H9 (cell line): ENCODE measurements around the gene CD3G. TPM values are rescaled to one million over a fixed set of nuclear protein-coding genes. Genes with fewer than 3 reads are reported as not detected.

Source experiments
- DNase-seq: peaks from one replicate; pipeline ENCODE4 v3.0.0-alpha.2; 2017
- H2AFZ ChIP-seq: one replicate; pipeline ENCODE4 v1.6.1; 2013; ENCODE audit warnings: mild to moderate bottlenecking, low read length, control low read depth, moderate library complexity
- H2AK5ac ChIP-seq: 2 replicates; pipeline ENCODE4 v1.6.1; 2013; ENCODE audit warnings: low read length, control low read depth, mixed read lengths; ENCODE audit not compliant: insufficient read length
- H2BK120ac ChIP-seq: one replicate; pipeline ENCODE4 v1.6.1; 2013; ENCODE audit warnings: low read depth, mild to moderate bottlenecking, low read length, control low read depth, inconsistent platforms; ENCODE audit not compliant: poor library complexity, severe bottlenecking
- H2BK12ac ChIP-seq: 2 replicates; pipeline ENCODE4 v1.6.1; 2013; ENCODE audit warnings: low read length, control low read depth, mixed read lengths, low read depth; ENCODE audit not compliant: insufficient read length
- H2BK15ac ChIP-seq: 2 replicates; pipeline ENCODE4 v1.6.1; 2013; ENCODE audit warnings: low read depth, low read length, control low read depth
- H2BK20ac ChIP-seq: one replicate; pipeline ENCODE4 v1.6.1; 2013; ENCODE audit warnings: low read depth, mild to moderate bottlenecking, low read length, control low read depth, inconsistent platforms; ENCODE audit not compliant: poor library complexity, severe bottlenecking
- H2BK5ac ChIP-seq: 2 replicates; pipeline ENCODE4 v1.6.1; 2013; ENCODE audit warnings: low read length, control low read depth, mixed read lengths; ENCODE audit not compliant: insufficient read length
- H3K14ac ChIP-seq: 2 replicates; pipeline ENCODE4 v1.6.1; 2013; ENCODE audit warnings: low read length, control low read depth; ENCODE audit not compliant: insufficient read depth
- H3K18ac ChIP-seq: 2 replicates; pipeline ENCODE4 v1.6.1; 2013; ENCODE audit warnings: low read depth, mild to moderate bottlenecking, mixed read lengths, low read length, control low read depth; ENCODE audit not compliant: insufficient read length
- H3K23ac ChIP-seq: 2 replicates; pipeline ENCODE4 v1.6.1; 2013; ENCODE audit warnings: low read length, control low read depth, mixed read lengths, low read depth; ENCODE audit not compliant: insufficient read length
- H3K23me2 ChIP-seq: 2 replicates; pipeline ENCODE4 v1.6.1; 2013; ENCODE audit warnings: low read depth, mild to moderate bottlenecking, mixed read lengths, low read length, control low read depth; ENCODE audit not compliant: insufficient read length, poor library complexity, severe bottlenecking
- H3K27ac ChIP-seq: 2 replicates; pipeline ENCODE4 v1.5.1; 2013; ENCODE audit warnings: low read length, control low read depth, mixed read lengths, low read depth; ENCODE audit not compliant: insufficient read length
- H3K27me3 ChIP-seq: 2 replicates; pipeline ENCODE4 v1.6.1; 2013; ENCODE audit warnings: low read length, control low read depth, inconsistent platforms; ENCODE audit not compliant: insufficient read depth
- H3K4ac ChIP-seq: 2 replicates; pipeline ENCODE4 v1.6.1; 2013; ENCODE audit warnings: low read depth, mild to moderate bottlenecking, control low read depth, inconsistent platforms, low read length, moderate library complexity
- H3K4me1 ChIP-seq: 2 replicates; pipeline ENCODE4 v1.6.1; 2013; ENCODE audit warnings: low read length, control low read depth, inconsistent platforms; ENCODE audit not compliant: insufficient read depth
- H3K4me2 ChIP-seq: 2 replicates; pipeline ENCODE4 v1.6.1; 2013; ENCODE audit warnings: low read length, control low read depth, mixed read lengths; ENCODE audit not compliant: insufficient read length, insufficient read depth
- H3K56ac ChIP-seq: 2 replicates; pipeline ENCODE4 v1.6.1; 2013; ENCODE audit warnings: low read depth, mild to moderate bottlenecking, mixed read lengths, low read length, control low read depth; ENCODE audit not compliant: insufficient read length
- H3K79me1 ChIP-seq: 2 replicates; pipeline ENCODE4 v1.6.1; 2013; ENCODE audit warnings: low read depth, mild to moderate bottlenecking, moderate library complexity, low read length, control low read depth, inconsistent platforms; ENCODE audit not compliant: insufficient read depth, poor library complexity, severe bottlenecking
- H3K79me2 ChIP-seq: 2 replicates; pipeline ENCODE4 v1.6.1; 2013; ENCODE audit warnings: low read length, control low read depth, inconsistent platforms; ENCODE audit not compliant: insufficient read depth
- H3K9ac ChIP-seq: 2 replicates; pipeline ENCODE4 v1.6.1; 2013; ENCODE audit warnings: low read length, control low read depth, mixed read lengths; ENCODE audit not compliant: insufficient read length; ENCODE audit errors: extremely low read depth
- H3K9me3 ChIP-seq: one replicate; pipeline ENCODE4 v1.6.1; 2013; ENCODE audit warnings: low read depth, low read length, inconsistent platforms; ENCODE audit not compliant: control insufficient read depth
- H3T11ph ChIP-seq: one replicate; pipeline ENCODE4 v1.6.1; 2013; ENCODE audit warnings: mild to moderate bottlenecking, low read length, control low read depth, inconsistent platforms
- H4K20me1 ChIP-seq: one replicate; pipeline ENCODE4 v1.6.1; 2013; ENCODE audit not compliant: control insufficient read depth, insufficient read length, insufficient read depth
- H4K5ac ChIP-seq: 2 replicates; pipeline ENCODE4 v1.6.1; 2013; ENCODE audit warnings: low read depth, mild to moderate bottlenecking, mixed read lengths, low read length, control low read depth; ENCODE audit not compliant: insufficient read length
- H4K8ac ChIP-seq: replicated peaks from 2 replicates; pipeline ENCODE4 v1.6.1; 2013; ENCODE audit warnings: low read length, control low read depth, mixed read lengths, low read depth; ENCODE audit not compliant: insufficient read length
- H4K91ac ChIP-seq: 2 replicates; pipeline ENCODE4 v1.6.1; 2013; ENCODE audit warnings: low read depth, mild to moderate bottlenecking, moderate library complexity, mixed read lengths, low read length, control low read depth; ENCODE audit not compliant: insufficient read length
- H3K27ac Mint-ChIP-seq, 3 experiments: 2 replicates in 2 of 3; 3 replicates in 1 of 3; pipeline ENCODE4 v1.8.0; 2020 to 2021; ENCODE audit warnings: mixed read lengths in 3 of 3, mild to moderate bottlenecking in 1 of 3, moderate library complexity in 1 of 3
- H3K27me3 Mint-ChIP-seq: 2 replicates; pipeline ENCODE4 v1.8.0; 2021; ENCODE audit warnings: low read depth, mild to moderate bottlenecking, moderate library complexity, mixed read lengths
- H3K36me3 Mint-ChIP-seq, 3 experiments: 2 replicates in 2 of 3; 3 replicates in 1 of 3; pipeline ENCODE4 v1.8.0; 2020 to 2021; ENCODE audit warnings: low read depth in 3 of 3, mixed read lengths in 3 of 3; ENCODE audit not compliant: insufficient read depth in 1 of 3
- H3K4me1 Mint-ChIP-seq, 2 experiments: 2 replicates each; pipeline ENCODE4 v1.8.0; 2020; ENCODE audit warnings: mixed read lengths in 2 of 2
- H3K4me3 Mint-ChIP-seq, 2 experiments: 2 replicates in 1 of 2; 3 replicates in 1 of 2; pipeline ENCODE4 v1.8.0; 2020 to 2021; ENCODE audit warnings: mild to moderate bottlenecking in 2 of 2, mixed read lengths in 2 of 2, moderate library complexity in 1 of 2
- H3K9me3 Mint-ChIP-seq, 2 experiments: 2 replicates in 1 of 2; 3 replicates in 1 of 2; pipeline ENCODE4 v1.8.0; 2020; ENCODE audit warnings: mild to moderate bottlenecking in 2 of 2, mixed read lengths in 2 of 2, moderate library complexity in 1 of 2
- WGBS: extraction: QIAGEN DNeasy Blood & Tissue Kit; methylation state at CpG from one replicate; pipeline ENCODE4 v1.1.7; 2013; ENCODE audit warnings: missing lambda C conversion rate, low lambda C conversion rate, mixed read lengths; ENCODE audit not compliant: insufficient read length; ENCODE audit errors: extremely low coverage; 5-methylcytosine and 5-hydroxymethylcytosine counted together
- total RNA-seq: library from RNA; stranded (reverse); gene quantifications from 2 replicates; pipeline ENCODE4 v1.2.1, GENCODE V29; 2021
- TF ChIP-seq, protein P1 (sequence below): fragments of 200-600 bp; sonication (generic); conservative IDR thresholded peaks from 3 replicates; pipeline ENCODE4 v1.8.0; 2021; ENCODE audit warnings: antibody characterized with exemption, mild to moderate bottlenecking

The CD3G gene
- total RNA-seq, 1 experiment from 2014 or later, result not detected

DNA sequence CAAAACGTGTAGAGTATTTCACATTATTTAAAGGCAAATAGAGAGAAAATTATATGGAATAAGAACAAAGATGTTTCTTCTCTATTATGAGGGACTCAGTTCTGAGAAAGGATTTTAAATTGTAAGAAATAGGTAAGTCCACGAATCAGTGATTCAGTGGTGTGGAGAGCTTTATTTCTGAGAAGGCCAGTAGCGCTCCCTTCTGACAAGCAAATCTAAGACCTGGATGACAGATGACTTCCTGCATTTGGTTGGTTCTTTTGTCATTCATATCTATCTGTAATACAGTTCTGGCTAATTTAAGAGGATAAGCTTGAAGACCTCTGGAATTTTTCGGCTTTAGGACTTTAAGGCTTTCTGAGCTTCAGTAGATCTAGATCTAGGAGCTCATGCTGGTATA is 32.6 kb upstream of the CD3G start:
- no peak overlapping the region for H3K14ac ChIP-seq
- no peak overlapping the region for H2BK15ac ChIP-seq
- no peak overlapping the region for H2AFZ ChIP-seq
- Mint-ChIP-seq H3K36me3 (no peaks in the 10 kb centered on the region), H3K9me3 (no peaks in the 10 kb centered on the region), H3K4me1 (peaks cover 24 to 29% of the 10 kb centered on the region in 2 experiments), H3K27ac (no peak overlapping the region), H3K27me3 (peaks cover 29% of the 10 kb centered on the region), H3K4me3 (no peak overlapping the region)
- no peak overlapping the region for H2BK20ac ChIP-seq
- DNase-seq, result no peak
- H3K4me2 ChIP-seq, result no peak overlapping the region
- H4K91ac ChIP-seq, result no peak overlapping the region
- no peaks in the 10 kb centered on the region for H3K79me2 ChIP-seq
- H4K20me1 ChIP-seq, result no peaks in the 10 kb centered on the region
- H3K27ac ChIP-seq, result no peak overlapping the region
- H3K56ac ChIP-seq, result no peak overlapping the region
- no peak overlapping the region for H3K23ac ChIP-seq
- H2BK12ac ChIP-seq, result no peak overlapping the region
- no peak overlapping the region for H3T11ph ChIP-seq
- H2AK5ac ChIP-seq, result no peak overlapping the region
- peaks cover 6% of the 10 kb centered on the region; the same call in 1 of the 2 replicates for H3K4me1 ChIP-seq
- peaks cover 9% of the 10 kb centered on the region for H3K23me2 ChIP-seq
- no peaks in the 10 kb centered on the region for H3K9me3 ChIP-seq
- TF ChIP-seq, protein P1, sequence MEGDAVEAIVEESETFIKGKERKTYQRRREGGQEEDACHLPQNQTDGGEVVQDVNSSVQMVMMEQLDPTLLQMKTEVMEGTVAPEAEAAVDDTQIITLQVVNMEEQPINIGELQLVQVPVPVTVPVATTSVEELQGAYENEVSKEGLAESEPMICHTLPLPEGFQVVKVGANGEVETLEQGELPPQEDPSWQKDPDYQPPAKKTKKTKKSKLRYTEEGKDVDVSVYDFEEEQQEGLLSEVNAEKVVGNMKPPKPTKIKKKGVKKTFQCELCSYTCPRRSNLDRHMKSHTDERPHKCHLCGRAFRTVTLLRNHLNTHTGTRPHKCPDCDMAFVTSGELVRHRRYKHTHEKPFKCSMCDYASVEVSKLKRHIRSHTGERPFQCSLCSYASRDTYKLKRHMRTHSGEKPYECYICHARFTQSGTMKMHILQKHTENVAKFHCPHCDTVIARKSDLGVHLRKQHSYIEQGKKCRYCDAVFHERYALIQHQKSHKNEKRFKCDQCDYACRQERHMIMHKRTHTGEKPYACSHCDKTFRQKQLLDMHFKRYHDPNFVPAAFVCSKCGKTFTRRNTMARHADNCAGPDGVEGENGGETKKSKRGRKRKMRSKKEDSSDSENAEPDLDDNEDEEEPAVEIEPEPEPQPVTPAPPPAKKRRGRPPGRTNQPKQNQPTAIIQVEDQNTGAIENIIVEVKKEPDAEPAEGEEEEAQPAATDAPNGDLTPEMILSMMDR, result no peak
- no CpG with 5 or more reads among the region's 4 CpGs for WGBS
- H3K4ac ChIP-seq, result no peak overlapping the region
- no peak overlapping the region for H2BK120ac ChIP-seq
- no peaks in the 10 kb centered on the region for H3K79me1 ChIP-seq
- H4K8ac ChIP-seq, result no peak overlapping the region
- H3K27me3 ChIP-seq, result no peaks in the 10 kb centered on the region
- no peak overlapping the region for H2BK5ac ChIP-seq
- no peak overlapping the region for H4K5ac ChIP-seq
- H3K18ac ChIP-seq, result no peak overlapping the region
- H3K9ac ChIP-seq, result no peak overlapping the region
